Stomach (tissue), 4 donors: ENCODE results near the gene BCL2A1.

Experiments
- CTCF ChIP-seq, 7 experiments: fragments of 450-650 bp in 4 of 7; fragments of 200-600 bp in 3 of 7; sonication (generic) in 3 of 7; IDR thresholded peaks; one replicate each; pipeline ENCODE4 v1.5.1; 2016 to 2019; ENCODE audit warnings: antibody characterized with exemption in 7 of 7, control low read depth in 2 of 7, mild to moderate bottlenecking in 1 of 7
- EP300 ChIP-seq: sonication (generic); formaldehyde crosslinking; IDR thresholded peaks from one replicate; pipeline ENCODE4 v1.6.1; 2017; ENCODE audit warnings: antibody characterized with exemption
- POLR2A ChIP-seq, 4 donors: fragments of 450-650 bp; IDR thresholded peaks; one replicate each; pipeline ENCODE4 v1.6.1; 2016; ENCODE audit warnings: antibody characterized with exemption in 4 of 4, control low read depth in 2 of 4, mild to moderate bottlenecking in 1 of 4, moderate library complexity in 1 of 4
- POLR2AphosphoS5 ChIP-seq, 3 donors: sonication (generic); formaldehyde crosslinking; IDR thresholded peaks; one replicate each; pipeline ENCODE4 v1.6.1; 2016; ENCODE audit warnings: antibody characterized with exemption in 3 of 3

- no peak for TF ChIP-seq CTCF (IDR thresholded peaks at IDR 0.05)
- no peak for TF ChIP-seq POLR2AphosphoS5 (IDR thresholded peaks at IDR 0.05)
- TF ChIP-seq POLR2A (IDR thresholded peaks at IDR 0.05): no peak
- TF ChIP-seq EP300: no peak
These were observed 6.7 kb downstream of the BCL2A1 start for GRCh38 chr15:79964232-79964805.
